HepG2 (cell line): ENCODE measurements around the gene PRM2. TPM values are rescaled to one million over a fixed set of nuclear protein-coding genes. Genes with fewer than 3 reads are reported as not detected.
A peak's percentile ranks its signal among the peaks of the same experiment; 100 is the strongest.

Experiments
- AGO2 ChIP-seq: fragments of 200-400 bp; formaldehyde crosslinking; optimal IDR thresholded peaks from 2 replicates; pipeline ENCODE3; 2017; ENCODE audit warnings: mild to moderate bottlenecking, low read depth, low read length, moderate library complexity
- CC2D1A ChIP-seq: sonication (generic); formaldehyde crosslinking; IDR thresholded peaks from 2 replicates; pipeline ENCODE4 v1.8.1; 2023; ENCODE audit warnings: mild to moderate bottlenecking, missing genetic modification reagents
- FOXK1 ChIP-seq: sonication (generic); formaldehyde crosslinking; IDR thresholded peaks from 2 replicates; pipeline ENCODE4 v1.4.0; 2020; ENCODE audit warnings: low read depth, missing genetic modification reagents, borderline replicate concordance
- KLF12 ChIP-seq: sonication (generic); formaldehyde crosslinking; IDR thresholded peaks from 2 replicates; pipeline ENCODE4 v1.4.0; 2020; ENCODE audit warnings: missing genetic modification reagents, borderline replicate concordance
- KLF13 ChIP-seq: sonication (generic); formaldehyde crosslinking; IDR thresholded peaks from 2 replicates; pipeline ENCODE4 v1.4.0; 2020; ENCODE audit warnings: mild to moderate bottlenecking, missing genetic modification reagents
- NCOR1 ChIP-seq: fragments of 200-600 bp; sonication (generic); IDR thresholded peaks from 2 replicates; pipeline ENCODE4 v1.7.0; 2017; ENCODE audit warnings: antibody characterized with exemption, low read length, borderline replicate concordance
- NFIB ChIP-seq: sonication (generic); formaldehyde crosslinking; IDR thresholded peaks from 2 replicates; pipeline ENCODE4 v1.9.0; 2021; ENCODE audit warnings: missing genetic modification reagents, mild to moderate bottlenecking, borderline replicate concordance
- PITX1 ChIP-seq: sonication (generic); formaldehyde crosslinking; IDR thresholded peaks from 2 replicates; pipeline ENCODE4 v1.5.1; 2020; ENCODE audit warnings: mild to moderate bottlenecking, missing genetic modification reagents
- RNF219 ChIP-seq: sonication (generic); formaldehyde crosslinking; IDR thresholded peaks from 2 replicates; pipeline ENCODE4 v1.5.0; 2020; ENCODE audit warnings: mild to moderate bottlenecking, missing genetic modification reagents
- SIX4 ChIP-seq: sonication (generic); formaldehyde crosslinking; IDR thresholded peaks from 2 replicates; pipeline ENCODE4 v1.4.0; 2020; ENCODE audit warnings: missing genetic modification reagents
- SNRNP70 ChIP-seq: fragments of 200-400 bp; formaldehyde crosslinking; IDR thresholded peaks from 2 replicates; pipeline ENCODE4 v1.6.1; 2017; ENCODE audit warnings: mild to moderate bottlenecking, low read depth, low read length, moderate library complexity
- TCF7 ChIP-seq: sonication (generic); IDR thresholded peaks from 2 replicates; pipeline ENCODE4 v1.6.1; 2016; ENCODE audit warnings: antibody characterized with exemption, low read depth
- ZBTB44 ChIP-seq: sonication (generic); formaldehyde crosslinking; IDR thresholded peaks from 2 replicates; pipeline ENCODE4 v1.4.0; 2020; ENCODE audit warnings: missing genetic modification reagents
- ZKSCAN5 ChIP-seq: sonication (generic); formaldehyde crosslinking; IDR thresholded peaks from 2 replicates; pipeline ENCODE4 v1.5.1; 2020; ENCODE audit warnings: mild to moderate bottlenecking, missing genetic modification reagents
- ZNF142 ChIP-seq: sonication (generic); formaldehyde crosslinking; IDR thresholded peaks from 2 replicates; pipeline ENCODE4 v1.4.0; 2020; ENCODE audit warnings: missing genetic modification reagents
- ZNF205 ChIP-seq: IDR thresholded peaks from 2 replicates; pipeline ENCODE4 v1.6.1; 2018; ENCODE audit warnings: missing biosample characterization, missing genetic modification reagents
- ZNF235 ChIP-seq: sonication (generic); formaldehyde crosslinking; IDR thresholded peaks from 2 replicates; pipeline ENCODE4 v1.8.1; 2023; ENCODE audit warnings: mild to moderate bottlenecking, missing genetic modification reagents, borderline replicate concordance
- ZNF670 ChIP-seq: sonication (generic); formaldehyde crosslinking; IDR thresholded peaks from 2 replicates; pipeline ENCODE4 v1.8.0; 2022; ENCODE audit warnings: mild to moderate bottlenecking, missing genetic modification reagents, borderline replicate concordance
- ZNF891 ChIP-seq: sonication (generic); formaldehyde crosslinking; IDR thresholded peaks from 2 replicates; pipeline ENCODE4 v1.5.0; 2020; ENCODE audit warnings: mild to moderate bottlenecking, missing genetic modification reagents
- ZSCAN9 ChIP-seq: IDR thresholded peaks from 2 replicates; pipeline ENCODE4 v1.6.1; 2016; ENCODE audit warnings: borderline replicate concordance
- polyA plus RNA-seq, 8 experiments: library from polyadenylated mRNA; depleted of rRNA in 3 of 8; stranded (reverse) in 7 of 8; unstranded in 1 of 8; fragments of >200 nt; fragmentation: Illumina TruSeq in 4 of 8; extraction: Trizol in 4 of 8; gene quantifications; 2 replicates each; pipeline versions ENCODE4 v1.2.1 to v1.2.3, GENCODE V29; 2011 to 2016; ENCODE audit warnings: low read depth in 4 of 8, missing spikeins in 1 of 8, mixed read lengths in 1 of 8; ENCODE audit not compliant: insufficient read depth in 1 of 8
- total RNA-seq, 5 experiments: library from RNA; depleted of rRNA; stranded (reverse); fragments of >200 nt; fragmentation: Illumina TruSeq; extraction: Trizol; gene quantifications; 2 replicates each; pipeline ENCODE4 v1.2.3, GENCODE V29; 2016; ENCODE audit warnings: low read depth in 1 of 5

Gene PRM2
- total and polyA plus RNA-seq, 2 of the 13 experiments (the other 11 are each of a cell fraction or from before 2014, with no cell fraction given) = 0.54 TPM; not detected in 1

DNA sequence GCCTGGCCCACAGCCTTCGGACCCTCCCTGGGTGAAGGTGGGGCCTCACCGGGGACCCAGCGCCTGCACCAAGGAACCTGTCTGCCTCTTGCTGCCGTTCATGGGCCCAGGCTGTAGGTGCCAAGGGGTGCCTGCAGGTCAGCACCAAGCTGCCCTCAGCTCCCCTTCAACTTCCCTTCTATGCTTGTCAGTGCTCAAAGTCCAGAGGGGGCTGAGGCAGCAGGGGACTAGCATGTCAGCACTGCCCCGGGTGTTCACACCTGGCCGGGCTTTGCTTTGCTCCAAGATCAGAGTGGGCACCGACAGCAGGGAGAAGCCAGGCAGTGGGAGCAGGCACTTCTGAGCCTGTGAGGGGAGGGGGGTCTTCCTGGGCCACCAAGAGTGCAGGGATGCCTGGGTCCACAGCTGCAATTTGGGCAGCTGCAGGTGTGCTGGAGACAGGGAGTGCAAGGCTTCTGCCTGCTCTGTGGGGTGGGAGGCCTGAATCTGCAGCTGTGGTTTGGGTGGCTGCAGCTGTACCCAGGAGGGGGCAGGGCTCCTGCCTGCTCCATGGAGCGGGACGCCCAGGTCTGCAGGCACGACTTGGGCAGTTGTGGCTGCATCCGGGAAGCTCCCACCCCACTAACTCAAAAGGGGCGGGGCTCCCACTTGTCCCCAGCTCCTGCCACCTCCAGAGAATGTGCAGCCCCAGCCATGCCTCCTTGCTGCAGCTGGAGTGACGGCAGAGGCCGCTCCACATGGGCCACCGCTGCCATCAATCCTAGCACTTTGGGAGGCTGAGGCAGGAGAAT, 32.4 kb upstream of the PRM2 start (continued):
- TF ChIP-seq ZBTB44 (CRISPR knock-in tag) (no peak), FOXK1 (CRISPR knock-in tag) (peak; percentile 44; the same call in 1 of the 2 replicates), SNRNP70 (no peak), SIX4 (CRISPR knock-in tag) (peak; percentile 47; the same call in 1 of the 2 replicates), ZSCAN9 (no peak), TCF7 (peak; percentile 79), CC2D1A (no peak), PITX1 (peak; percentile 87), ZNF142 (CRISPR knock-in tag) (no peak), KLF12 (CRISPR knock-in tag) (peak; percentile 52; the same call in 1 of the 2 replicates), KLF13 (peak; percentile 13; the same call in 1 of the 2 replicates), NFIB (peak; percentile 10; the same call in 1 of the 2 replicates), ZNF891 (CRISPR knock-in tag) (peak; percentile 75), ZNF235 (CRISPR knock-in tag) (0 out of 2 replicates have a peak, but pooled peaks have one; percentile 80), NCOR1 (peak; percentile 72; the same call in 1 of the 2 replicates), ZNF670 (CRISPR knock-in tag) (no peak), RNF219 (no peak), AGO2 (peak; percentile 37), ZNF205 (CRISPR knock-in tag) (peak; percentile 48; the same call in 1 of the 2 replicates), ZKSCAN5 (CRISPR knock-in tag) (peak; percentile 82)
